GM19043 (cell line): Measurements from ENCODE around the gene RNLS.

ENCODE experiments used
- ATAC-seq: cut with Tn5 transposase; IDR thresholded peaks from one replicate; pipeline ENCODE4 v1.9.1; 2021; ENCODE audit warnings: low read depth; ENCODE audit not compliant: unreplicated experiment

The RNLS gene

GRCh38 chr10:88401671-88402347 lies 181.3 kb downstream of the RNLS start:
- ATAC-seq = no peak

- ATAC-seq = no peak
These were observed 183.9 kb downstream of the RNLS start for GRCh38 chr10:88399240-88399639.

- no peak for ATAC-seq
These were observed 187.4 kb downstream of the RNLS start for GRCh38 chr10:88395677-88396076.

GRCh38 chr10:88392222-88392621 lies 190.9 kb downstream of the RNLS start:
- ATAC-seq = peak; percentile 93

- ATAC-seq = no peak
These were observed 193.1 kb downstream of the RNLS start for GRCh38 chr10:88390041-88390440.

- ATAC-seq = no peak
These were observed 193.7 kb downstream of the RNLS start for GRCh38 chr10:88389456-88389855.

GRCh38 chr10:88388324-88388723 lies 194.8 kb downstream of the RNLS start:
- ATAC-seq = no peak

GRCh38 chr10:88386821-88387773 lies 196.0 kb downstream of the RNLS start:
- no peak for ATAC-seq

GRCh38 chr10:88386204-88386788 lies 196.8 kb downstream of the RNLS start:
- peak; percentile 36 for ATAC-seq

GRCh38 chr10:88385601-88386203 lies 197.4 kb downstream of the RNLS start:
- ATAC-seq = peak; percentile 71

GRCh38 chr10:88383276-88383675 lies 199.8 kb downstream of the RNLS start:
- no peak for ATAC-seq

GRCh38 chr10:88382699-88383098 lies 200.4 kb downstream of the RNLS start:
- no peak for ATAC-seq

- ATAC-seq = no peak
These were observed 203.5 kb downstream of the RNLS start for GRCh38 chr10:88379575-88379974.

- ATAC-seq = no peak
These were observed 205.6 kb downstream of the RNLS start for GRCh38 chr10:88377510-88377909.

GRCh38 chr10:88374392-88375175 lies 208.5 kb downstream of the RNLS start:
- ATAC-seq = no peak

- no peak for ATAC-seq
These were observed 210.1 kb downstream of the RNLS start for GRCh38 chr10:88372881-88373592.

- ATAC-seq = no peak
These were observed 210.9 kb downstream of the RNLS start for GRCh38 chr10:88372051-88372715.

GRCh38 chr10:88370713-88371112 lies 212.4 kb downstream of the RNLS start:
- no peak for ATAC-seq

GRCh38 chr10:88366772-88367171 lies 216.3 kb downstream of the RNLS start:
- ATAC-seq = no peak
